ENCODE measurements around the gene CFAP65. TPM values are rescaled to one million over a fixed set of nuclear protein-coding genes. Genes with fewer than 3 reads are reported as not detected.

Gene CFAP65
- total and polyA plus RNA-seq, 2 donors: 0.05 to 0.27 TPM

- no peak overlapping the region for H3K4me3 ChIP-seq (ENCODE audit: low read length in 2 of 2)
- H3K9me3 ChIP-seq (ENCODE audit: control insufficient read depth in 2 of 2, insufficient read depth in 1 of 2, low read length in 1 of 2): peaks cover 0 to 17% of the 10 kb centered on the region in 2 donors
- H3K27me3 ChIP-seq (ENCODE audit: control insufficient read depth in 2 of 2, insufficient read depth in 1 of 2, low read length in 1 of 2): peaks cover 62 to 85% of the 10 kb centered on the region in 2 donors
- no peak overlapping the region for H3K27ac ChIP-seq (ENCODE audit: low read depth in 1 of 2, low read length in 1 of 2)
- no peaks in the 10 kb centered on the region for H3K36me3 ChIP-seq (ENCODE audit: control insufficient read depth in 2 of 2, insufficient read depth in 2 of 2, low read length in 1 of 2)
- 5% methylated on average over 39 of the region's 39 CpGs for WGBS
- DNase-seq (ENCODE audit: low read depth in 6 of 9, low spot score in 9 of 9): peak; percentile 43 to 83 (median 59)
- H3K4me1 ChIP-seq (ENCODE audit: control insufficient read depth in 2 of 2, insufficient read depth in 2 of 2, low read length in 2 of 2): peaks cover 3 to 14% of the 10 kb centered on the region in 2 donors
These were observed 61.2 kb downstream of the CFAP65 start for GRCh38 chr2:218979846-218980734.

GRCh38 chr2:218975060-218975777, 66.1 kb downstream of the CFAP65 start:
- Histone ChIP-seq H3K9me3 (ENCODE audit: control insufficient read depth in 2 of 2, insufficient read depth in 1 of 2, low read length in 1 of 2) (peaks cover 0 to 5% of the 10 kb centered on the region in 2 donors), H3K27me3 (ENCODE audit: control insufficient read depth in 2 of 2, insufficient read depth in 1 of 2, low read length in 1 of 2) (peaks cover 22 to 55% of the 10 kb centered on the region in 2 donors), H3K4me1 (ENCODE audit: control insufficient read depth in 2 of 2, insufficient read depth in 2 of 2, low read length in 2 of 2) (peaks cover 0 to 3% of the 10 kb centered on the region in 2 donors), H3K36me3 (ENCODE audit: control insufficient read depth in 2 of 2, insufficient read depth in 2 of 2, low read length in 1 of 2) (no peaks in the 10 kb centered on the region), H3K27ac (ENCODE audit: low read depth in 1 of 2, low read length in 1 of 2) (no peak overlapping the region), H3K4me3 (ENCODE audit: low read length in 2 of 2) (no peak overlapping the region)
- no peak for DNase-seq (ENCODE audit: low read depth in 6 of 9, low spot score in 9 of 9)
- 72% methylated on average over 4 of the region's 4 CpGs for WGBS

GRCh38 chr2:218970894-218971293, 70.4 kb downstream of the CFAP65 start:
- no peaks in the 10 kb centered on the region for H3K36me3 ChIP-seq (ENCODE audit: control insufficient read depth in 2 of 2, insufficient read depth in 2 of 2, low read length in 1 of 2)
- 31% methylated on average over 1 of the region's 1 CpG for WGBS
- peaks cover 6 to 26% of the 10 kb centered on the region in 2 donors for H3K27me3 ChIP-seq (ENCODE audit: control insufficient read depth in 2 of 2, insufficient read depth in 1 of 2, low read length in 1 of 2)
- no peak overlapping the region for H3K4me3 ChIP-seq (ENCODE audit: low read length in 2 of 2)
- H3K27ac ChIP-seq (ENCODE audit: low read depth in 1 of 2, low read length in 1 of 2): no peak overlapping the region
- no peak for DNase-seq (ENCODE audit: low read depth in 6 of 9, low spot score in 9 of 9)
- H3K9me3 ChIP-seq (ENCODE audit: control insufficient read depth in 2 of 2, insufficient read depth in 1 of 2, low read length in 1 of 2): no peaks in the 10 kb centered on the region
- H3K4me1 ChIP-seq (ENCODE audit: control insufficient read depth in 2 of 2, insufficient read depth in 2 of 2, low read length in 2 of 2): no peaks in the 10 kb centered on the region

- Histone ChIP-seq H3K27me3 (ENCODE audit: control insufficient read depth in 2 of 2, insufficient read depth in 1 of 2, low read length in 1 of 2) (peaks cover 53 to 60% of the 10 kb centered on the region in 2 donors), H3K4me1 (ENCODE audit: control insufficient read depth in 2 of 2, insufficient read depth in 2 of 2, low read length in 2 of 2) (peaks cover 0 to 4% of the 10 kb centered on the region in 2 donors), H3K9me3 (ENCODE audit: control insufficient read depth in 2 of 2, insufficient read depth in 1 of 2, low read length in 1 of 2) (peaks cover 2 to 13% of the 10 kb centered on the region in 2 donors), H3K4me3 (ENCODE audit: low read length in 2 of 2) (no peak overlapping the region), H3K27ac (ENCODE audit: low read depth in 1 of 2, low read length in 1 of 2) (no peak overlapping the region), H3K36me3 (ENCODE audit: control insufficient read depth in 2 of 2, insufficient read depth in 2 of 2, low read length in 1 of 2) (no peaks in the 10 kb centered on the region)
- no peak for DNase-seq (ENCODE audit: low read depth in 6 of 9, low spot score in 9 of 9)
- 60% methylated on average over 5 of the region's 5 CpGs for WGBS
These were observed 77.1 kb downstream of the CFAP65 start for GRCh38 chr2:218964041-218964771.

GRCh38 chr2:218963601-218964000, 77.7 kb downstream of the CFAP65 start:
- H3K4me3 ChIP-seq (ENCODE audit: low read length in 2 of 2): no peak overlapping the region
- no peaks in the 10 kb centered on the region for H3K36me3 ChIP-seq (ENCODE audit: control insufficient read depth in 2 of 2, insufficient read depth in 2 of 2, low read length in 1 of 2)
- WGBS: 18% methylated on average over 5 of the region's 5 CpGs
- H3K9me3 ChIP-seq (ENCODE audit: control insufficient read depth in 2 of 2, insufficient read depth in 1 of 2, low read length in 1 of 2): peaks cover 2 to 13% of the 10 kb centered on the region in 2 donors
- H3K27ac ChIP-seq (ENCODE audit: low read depth in 1 of 2, low read length in 1 of 2): no peak overlapping the region
- peaks cover 56 to 66% of the 10 kb centered on the region in 2 donors for H3K27me3 ChIP-seq (ENCODE audit: control insufficient read depth in 2 of 2, insufficient read depth in 1 of 2, low read length in 1 of 2)
- DNase-seq (ENCODE audit: low read depth in 6 of 9, low spot score in 9 of 9): no peak
- H3K4me1 ChIP-seq (ENCODE audit: control insufficient read depth in 2 of 2, insufficient read depth in 2 of 2, low read length in 2 of 2): peaks cover 0 to 4% of the 10 kb centered on the region in 2 donors

GRCh38 chr2:218962859-218963492, 78.3 kb downstream of the CFAP65 start:
- no peak overlapping the region for H3K4me3 ChIP-seq (ENCODE audit: low read length in 2 of 2)
- H3K36me3 ChIP-seq (ENCODE audit: control insufficient read depth in 2 of 2, insufficient read depth in 2 of 2, low read length in 1 of 2): no peaks in the 10 kb centered on the region
- H3K27ac ChIP-seq (ENCODE audit: low read depth in 1 of 2, low read length in 1 of 2): no peak overlapping the region
- H3K27me3 ChIP-seq (ENCODE audit: control insufficient read depth in 2 of 2, insufficient read depth in 1 of 2, low read length in 1 of 2): peaks cover 59 to 70% of the 10 kb centered on the region in 2 donors
- 5% methylated on average over 42 of the region's 42 CpGs for WGBS
- H3K9me3 ChIP-seq (ENCODE audit: control insufficient read depth in 2 of 2, insufficient read depth in 1 of 2, low read length in 1 of 2): peaks cover 2 to 13% of the 10 kb centered on the region in 2 donors
- peak in 8 of 9 donors; percentile 11 to 69 (median 46) for DNase-seq (ENCODE audit: low read depth in 6 of 9, low spot score in 9 of 9)
- H3K4me1 ChIP-seq (ENCODE audit: control insufficient read depth in 2 of 2, insufficient read depth in 2 of 2, low read length in 2 of 2): peaks cover 0 to 4% of the 10 kb centered on the region in 2 donors

- Histone ChIP-seq H3K4me1 (ENCODE audit: control insufficient read depth in 2 of 2, insufficient read depth in 2 of 2, low read length in 2 of 2) (peaks cover 0 to 4% of the 10 kb centered on the region in 2 donors), H3K9me3 (ENCODE audit: control insufficient read depth in 2 of 2, insufficient read depth in 1 of 2, low read length in 1 of 2) (peaks cover 2 to 13% of the 10 kb centered on the region in 2 donors), H3K36me3 (ENCODE audit: control insufficient read depth in 2 of 2, insufficient read depth in 2 of 2, low read length in 1 of 2) (no peaks in the 10 kb centered on the region), H3K4me3 (ENCODE audit: low read length in 2 of 2) (no peak overlapping the region), H3K27ac (ENCODE audit: low read depth in 1 of 2, low read length in 1 of 2) (no peak overlapping the region), H3K27me3 (ENCODE audit: control insufficient read depth in 2 of 2, insufficient read depth in 1 of 2, low read length in 1 of 2) (peaks cover 59 to 79% of the 10 kb centered on the region in 2 donors)
- no peak for DNase-seq (ENCODE audit: low read depth in 6 of 9, low spot score in 9 of 9)
- WGBS: 16% methylated on average over 34 of the region's 34 CpGs
These were observed 79.4 kb downstream of the CFAP65 start for GRCh38 chr2:218961651-218962570.

- peaks cover 59 to 84% of the 10 kb centered on the region in 2 donors for H3K27me3 ChIP-seq (ENCODE audit: control insufficient read depth in 2 of 2, insufficient read depth in 1 of 2, low read length in 1 of 2)
- no peaks in the 10 kb centered on the region for H3K36me3 ChIP-seq (ENCODE audit: control insufficient read depth in 2 of 2, insufficient read depth in 2 of 2, low read length in 1 of 2)
- no peak for DNase-seq (ENCODE audit: low read depth in 6 of 9, low spot score in 9 of 9)
- no peak overlapping the region for H3K27ac ChIP-seq (ENCODE audit: low read depth in 1 of 2, low read length in 1 of 2)
- peaks cover 2 to 13% of the 10 kb centered on the region in 2 donors for H3K9me3 ChIP-seq (ENCODE audit: control insufficient read depth in 2 of 2, insufficient read depth in 1 of 2, low read length in 1 of 2)
- no peak overlapping the region for H3K4me3 ChIP-seq (ENCODE audit: low read length in 2 of 2)
- WGBS: 4% methylated on average over 4 of the region's 4 CpGs
- peaks cover 0 to 4% of the 10 kb centered on the region in 2 donors for H3K4me1 ChIP-seq (ENCODE audit: control insufficient read depth in 2 of 2, insufficient read depth in 2 of 2, low read length in 2 of 2)
These were observed 80.1 kb downstream of the CFAP65 start for GRCh38 chr2:218961229-218961628.
